Prostate gland (tissue), 1 donor: ENCODE data around the gene GLIS1.

Experiments used
- POLR2A ChIP-seq: fragments of 450-650 bp; IDR thresholded peaks from one replicate; pipeline ENCODE4 v1.6.1; 2016; ENCODE audit warnings: antibody characterized with exemption, mild to moderate bottlenecking
- POLR2AphosphoS5 ChIP-seq: sonication (generic); formaldehyde crosslinking; IDR thresholded peaks from one replicate; pipeline ENCODE4 v1.6.1; 2017; ENCODE audit warnings: antibody characterized with exemption

GRCh38 chr1:53573931-53574330, 165.0 kb downstream of the GLIS1 start:
- TF ChIP-seq POLR2AphosphoS5 (no peak), POLR2A (no peak)
